Esophagus squamous epithelium (tissue), 5 donors: ENCODE data around the gene DNAJB6. TPM values are rescaled to one million over a fixed set of nuclear protein-coding genes. Genes with fewer than 3 reads are reported as not detected.

ENCODE experiments used
- DNase-seq: peaks from one replicate; lab custom pipeline; 2025; lab: John Stamatoyannopoulos, UW
- H3K27ac ChIP-seq, 4 donors: fragments of 200-600 bp; sonication (generic); one replicate each; pipeline ENCODE4 v1.5.1; 2016 to 2019; ENCODE audit warnings: mild to moderate bottlenecking in 1 of 4
- H3K27me3 ChIP-seq, 4 donors: fragments of 200-600 bp; sonication (generic); 1 replicate in 3 of 4; 2 replicates in 1 of 4; pipeline versions ENCODE4 v1.5.1 to v1.6.0; 2017 to 2021; ENCODE audit warnings: antibody characterized with exemption in 1 of 4
- H3K36me3 ChIP-seq, 3 donors: fragments of 200-600 bp; sonication (generic); one replicate each; pipeline ENCODE4 v1.5.1; 2016 to 2019
- H3K4me1 ChIP-seq, 3 donors: fragments of 200-600 bp; sonication (generic); one replicate each; pipeline ENCODE4 v1.5.1; 2017 to 2019
- H3K4me3 ChIP-seq, 4 donors: fragments of 200-600 bp; sonication (generic); 1 replicate in 3 of 4; 2 replicates in 1 of 4; pipeline ENCODE4 v1.5.1; 2016 to 2019; ENCODE audit warnings: mild to moderate bottlenecking in 2 of 4, moderate library complexity in 1 of 4
- H3K9me3 ChIP-seq, 3 donors: fragments of 200-600 bp; sonication (generic); one replicate each; pipeline ENCODE4 v1.5.1; 2016 to 2019
- CTCF ChIP-seq, 6 experiments: fragments of 450-650 bp in 4 of 6; fragments of 200-600 bp in 2 of 6; sonication (generic) in 2 of 6; IDR thresholded peaks; one replicate each; pipeline ENCODE4 v1.5.1; 2016 to 2019; ENCODE audit warnings: antibody characterized with exemption in 6 of 6, mild to moderate bottlenecking in 4 of 6, moderate library complexity in 4 of 6
- POLR2A ChIP-seq, 4 donors: fragments of 450-650 bp; IDR thresholded peaks; one replicate each; pipeline ENCODE4 v1.6.1; 2017; ENCODE audit warnings: antibody characterized with exemption in 4 of 4, mild to moderate bottlenecking in 4 of 4, moderate library complexity in 3 of 4
- WGBS, 2 donors: methylation state at CpG; one replicate each; pipeline ENCODE4 v1.1.5; 2018; 5-methylcytosine and 5-hydroxymethylcytosine counted together
- intact Hi-C: fragments of 100-400 bp; cut with DNase I; formaldehyde crosslinking; loops from one replicate; pipeline ENCODE4 v1.15.0; 2022
- total RNA-seq, 4 donors: library from RNA; depleted of rRNA; stranded (reverse); fragments of >200 nt; gene quantifications; one replicate each; pipeline ENCODE4 v1.1.0, GENCODE V29; 2016
- donor health status: DM: yes; HTN: yes; CAD: no.

Gene DNAJB6
- total RNA-seq, 4 donors from 2014 or later = 96.5 to 193 (median 160) TPM

GRCh38 chr7:157366722-157367121 lies 29.9 kb downstream of the DNAJB6 start:
- intact Hi-C loops = no loop called here
- no peak for DNase-seq
- H3K27me3 ChIP-seq = no peaks in the 10 kb centered on the region
- no peaks in the 10 kb centered on the region for H3K4me1 ChIP-seq
- 95 to 97% methylated on average over 8 of the region's 8 CpGs for WGBS, 2 donors
- TF ChIP-seq CTCF (IDR thresholded peaks at IDR 0.05) = no peak
- TF ChIP-seq POLR2A (IDR thresholded peaks at IDR 0.05) = no peak
- no peak overlapping the region for H3K4me3 ChIP-seq
- H3K27ac ChIP-seq = no peak overlapping the region
- peaks cover 23 to 100% (median 67%) of the 10 kb centered on the region in 3 donors for H3K36me3 ChIP-seq
- no peaks in the 10 kb centered on the region for H3K9me3 ChIP-seq

- DNase-seq = no peak
- Histone ChIP-seq H3K4me3 (no peak overlapping the region), H3K27me3 (no peaks in the 10 kb centered on the region), H3K4me1 (no peaks in the 10 kb centered on the region), H3K9me3 (no peaks in the 10 kb centered on the region), H3K36me3 (peaks cover 17 to 100% (median 59%) of the 10 kb centered on the region in 3 donors), H3K27ac (no peak overlapping the region)
- no peak for TF ChIP-seq POLR2A (IDR thresholded peaks at IDR 0.05)
- TF ChIP-seq CTCF (IDR thresholded peaks at IDR 0.05) = no peak
- intact Hi-C loops = no loop called here
- WGBS, 2 donors = 93 to 94% methylated on average over 7 of the region's 7 CpGs
Observed at GRCh38 chr7:157368955-157369354, 32.2 kb downstream of the DNAJB6 start.

- Histone ChIP-seq H3K4me1 (peaks cover 0 to 14% (median 0%) of the 10 kb centered on the region in 3 donors), H3K27ac (no peak overlapping the region), H3K9me3 (no peaks in the 10 kb centered on the region), H3K27me3 (no peaks in the 10 kb centered on the region), H3K4me3 (no peak overlapping the region), H3K36me3 (peaks cover 9 to 100% (median 48%) of the 10 kb centered on the region in 3 donors)
- TF ChIP-seq CTCF (IDR thresholded peaks at IDR 0.05) (no peak), POLR2A (IDR thresholded peaks at IDR 0.05) (no peak)
- 94 to 99% methylated on average over 5 to 7 of the region's 10 CpGs for WGBS, 2 donors
- intact Hi-C loops = no loop called here
- no peak for DNase-seq
Observed at GRCh38 chr7:157370742-157371141, 33.9 kb downstream of the DNAJB6 start.

GRCh38 chr7:157371296-157371695 lies 34.5 kb downstream of the DNAJB6 start:
- DNase-seq = no peak
- intact Hi-C loops = no loop called here
- H3K4me1 ChIP-seq = peaks cover 0 to 17% (median 0%) of the 10 kb centered on the region in 3 donors
- H3K36me3 ChIP-seq = peaks cover 7 to 100% (median 47%) of the 10 kb centered on the region in 3 donors
- H3K27me3 ChIP-seq = no peaks in the 10 kb centered on the region
- TF ChIP-seq POLR2A (IDR thresholded peaks at IDR 0.05) (no peak), CTCF (IDR thresholded peaks at IDR 0.05) (no peak)
- H3K9me3 ChIP-seq = no peaks in the 10 kb centered on the region
- no peak overlapping the region for H3K27ac ChIP-seq
- WGBS, 2 donors = 95 to 98% methylated on average over 9 of the region's 9 CpGs
- no peak overlapping the region for H3K4me3 ChIP-seq

GRCh38 chr7:157372300-157373232 lies 35.8 kb downstream of the DNAJB6 start:
- intact Hi-C loops = no loop called here
- H3K27ac ChIP-seq = no peak overlapping the region
- H3K9me3 ChIP-seq = no peaks in the 10 kb centered on the region
- no peak for DNase-seq
- H3K4me1 ChIP-seq = peaks cover 0 to 17% (median 0%) of the 10 kb centered on the region in 3 donors
- no peak for TF ChIP-seq CTCF (IDR thresholded peaks at IDR 0.05)
- TF ChIP-seq POLR2A (IDR thresholded peaks at IDR 0.05) = no peak
- no peak overlapping the region for H3K4me3 ChIP-seq
- no peaks in the 10 kb centered on the region for H3K27me3 ChIP-seq
- H3K36me3 ChIP-seq = peaks cover 7 to 100% (median 38%) of the 10 kb centered on the region in 3 donors
- WGBS, 2 donors = 88 to 95% methylated on average over 20 to 24 of the region's 24 CpGs
